ENCODE results near the gene GPR157.

Gene GPR157

DNA sequence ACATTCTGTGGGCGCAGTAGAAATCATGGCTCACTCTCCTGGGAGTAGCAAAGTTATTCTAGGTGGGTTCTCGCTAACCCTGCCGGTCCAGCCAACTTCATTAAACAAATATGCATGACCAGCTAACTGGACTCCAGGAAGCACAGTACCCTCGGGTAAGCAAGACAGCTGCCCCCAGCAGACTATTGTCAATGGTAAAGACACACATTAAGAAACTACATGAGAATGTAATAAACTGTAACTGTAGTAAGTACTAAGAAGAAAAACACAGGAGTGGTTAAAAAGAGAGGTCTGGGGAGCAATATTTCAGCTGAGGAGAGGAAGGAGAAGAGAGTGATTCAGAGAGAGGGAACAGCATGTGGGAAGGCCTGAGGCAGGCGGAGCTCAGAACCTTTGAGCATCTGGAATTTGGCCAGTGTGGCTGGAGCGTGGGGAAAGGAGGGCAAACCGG lies 66.9 kb downstream of the GPR157 start:
- DNase-seq (ENCODE audit: low read depth in 2 of 2), result no peak

DNA sequence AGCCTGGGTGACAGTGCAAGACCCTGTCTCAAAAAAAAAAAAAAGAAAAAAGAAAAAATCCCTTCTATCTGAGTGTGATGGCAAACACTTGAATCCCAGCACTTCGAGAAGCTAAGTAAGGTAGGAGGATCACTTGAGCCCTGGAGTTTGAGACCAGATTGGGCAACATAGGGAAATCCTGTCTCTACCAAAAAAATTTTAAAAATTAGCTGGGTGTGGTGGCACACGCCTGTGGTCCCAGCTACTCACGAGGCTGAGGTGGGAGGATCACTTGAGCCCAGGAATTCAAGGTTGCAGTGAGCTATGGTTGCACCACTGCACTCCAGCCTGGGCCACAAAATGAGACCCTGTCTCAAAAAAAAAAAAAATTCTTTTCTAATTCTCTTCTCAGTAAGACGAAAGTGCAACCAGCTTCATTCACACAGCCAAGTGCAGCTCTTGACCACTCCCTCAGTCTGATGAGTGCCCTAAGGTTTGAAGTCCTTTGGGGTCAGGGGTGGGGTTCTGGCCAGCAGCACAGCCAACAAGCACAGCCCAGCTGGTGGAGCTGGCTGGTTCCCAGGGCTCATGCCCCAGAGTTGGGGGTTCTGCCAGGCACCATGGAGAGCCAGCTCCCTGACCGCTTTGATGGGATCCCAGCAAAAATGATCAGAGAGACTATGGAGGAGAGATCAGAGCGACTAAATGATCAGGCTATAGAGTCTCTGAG lies 67.5 kb downstream of the GPR157 start:
- no peak for DNase-seq (ENCODE audit: low read depth in 2 of 2)

- DNase-seq (ENCODE audit: low read depth in 2 of 2), result no peak
Observed at GRCh38 chr1:9059891-9060744, 68.8 kb downstream of the GPR157 start.

- DNase-seq (ENCODE audit: low read depth in 2 of 2), result no peak
Observed at GRCh38 chr1:9058465-9058864, 70.4 kb downstream of the GPR157 start.

DNA sequence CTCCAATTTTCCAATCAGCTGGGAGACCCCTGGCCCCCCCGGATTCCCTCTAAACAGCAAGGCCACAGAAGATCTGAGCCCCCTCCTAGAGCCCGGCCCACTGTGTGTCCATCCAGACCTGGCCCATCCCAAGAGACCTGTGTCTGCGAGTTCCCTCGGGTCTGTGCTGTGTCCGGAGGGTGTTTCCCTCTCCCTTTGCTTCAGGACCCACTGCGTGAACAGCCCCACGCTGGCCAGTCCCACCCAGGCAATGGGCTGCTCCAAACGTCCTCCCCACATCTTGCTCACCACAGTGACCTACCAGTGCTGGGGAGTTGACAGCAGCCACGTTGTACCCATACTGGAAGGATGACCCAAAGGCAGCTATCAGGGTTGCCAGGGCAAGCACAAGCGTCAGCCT lies 71.1 kb downstream of the GPR157 start:
- DNase-seq (ENCODE audit: low read depth in 2 of 2), result no peak

DNA sequence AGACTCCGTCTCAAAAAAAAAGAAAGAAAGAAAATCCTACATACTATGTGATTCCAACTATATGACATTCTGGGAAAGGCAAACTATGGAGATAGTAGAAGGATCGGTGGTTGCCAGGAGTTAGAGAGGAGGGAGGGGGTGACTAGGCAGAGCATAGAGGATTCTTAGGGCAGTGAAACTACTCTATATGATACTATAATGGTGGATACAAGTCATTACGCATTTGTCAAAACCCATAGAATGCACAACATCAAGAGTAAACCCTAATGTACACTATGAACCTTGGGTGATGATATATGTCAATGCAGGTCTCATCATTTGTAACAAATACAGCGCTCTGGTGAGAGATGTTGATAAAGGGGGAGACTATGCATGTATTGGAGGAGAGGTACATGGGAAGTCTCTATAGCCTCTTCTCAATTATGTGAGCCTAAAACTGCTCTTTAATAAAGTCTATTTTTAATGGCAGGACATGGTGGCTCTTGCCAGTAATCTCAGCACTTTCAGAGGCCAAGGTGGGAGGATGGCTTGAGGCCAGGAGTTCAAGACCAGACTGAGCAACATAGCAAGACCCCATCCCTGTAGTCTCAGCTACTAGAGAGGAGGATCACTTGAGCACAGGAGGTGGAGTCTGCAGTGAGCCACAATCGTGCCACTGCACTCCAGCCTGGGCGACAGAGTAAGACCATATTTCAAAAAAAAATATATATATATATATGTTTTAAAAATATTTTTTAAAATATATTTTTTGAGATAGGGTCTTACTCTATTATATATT lies 76.4 kb downstream of the GPR157 start:
- DNase-seq (ENCODE audit: low read depth in 2 of 2), result no peak

DNA sequence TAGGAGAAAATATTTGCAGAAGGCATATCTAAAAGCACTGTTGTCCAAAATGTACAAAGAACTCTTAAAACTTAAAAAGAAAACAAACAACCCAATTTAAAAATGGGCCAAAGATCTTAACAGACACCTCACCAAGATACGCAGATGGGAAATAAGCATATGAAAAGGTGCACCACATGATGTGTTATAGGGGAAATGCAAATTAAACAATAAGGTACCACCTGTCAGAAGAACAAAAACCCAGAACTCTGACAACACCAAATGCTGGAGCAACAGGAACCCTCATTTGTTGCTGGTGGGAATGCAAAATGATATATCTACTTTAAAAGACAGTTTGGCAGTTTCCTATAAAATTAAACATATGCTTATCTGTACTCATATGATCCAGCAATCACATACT lies 77.5 kb downstream of the GPR157 start:
- no peak for DNase-seq (ENCODE audit: low read depth in 2 of 2)

GRCh38 chr1:9050803-9051202 lies 78.1 kb downstream of the GPR157 start:
- no peak for DNase-seq (ENCODE audit: low read depth in 2 of 2)
